H1 (cell line): Measurements from ENCODE around the gene EHD4. TPM values are rescaled to one million over a fixed set of nuclear protein-coding genes. Genes with fewer than 3 reads are reported as not detected.
A peak's percentile ranks its signal among the peaks of the same experiment; 100 is the strongest.

Experiments used
- CTCF ChIA-PET: fragments of 300-600 bp; sonication (Branson Sonifier 250); formaldehyde crosslinking; loops from one replicate; lab custom pipeline; 2021; ENCODE audit not compliant: partially characterized antibody; lab: Charles Lee
- POLR2A ChIA-PET: fragments of 300-600 bp; sonication (Branson Sonifier 250); formaldehyde crosslinking; loops from one replicate; lab custom pipeline; 2021; ENCODE audit warnings: inconsistent platforms; ENCODE audit not compliant: partially characterized antibody; lab: Charles Lee
- DNase-seq, 2 experiments: peaks; one replicate each; pipeline versions ENCODE4 v3.0.0 to v3.0.0-alpha.2; 2010 to 2022; ENCODE audit warnings: low spot score in 2 of 2, low read depth in 1 of 2, mixed read lengths in 1 of 2
- FAIRE-seq: peaks from 2 replicates; lab custom pipeline; 2011; peaks lifted over from hg19 to GRCh38; lab: Jason Lieb, UNC
- H2AFZ ChIP-seq: 2 replicates; pipeline ENCODE4 v1.8.1; 2012; ENCODE audit warnings: low read length, inconsistent platforms
- H2AK5ac ChIP-seq: 2 replicates; pipeline ENCODE4 v1.6.1; 2013; ENCODE audit warnings: low read depth, low read length
- H2BK120ac ChIP-seq: replicated peaks from 2 replicates; pipeline ENCODE3; 2013; ENCODE audit warnings: low read depth, low read length, inconsistent platforms
- H2BK12ac ChIP-seq: 2 replicates; pipeline ENCODE4 v1.6.1; 2013; ENCODE audit warnings: low read depth, low read length
- H2BK15ac ChIP-seq: 2 replicates; pipeline ENCODE4 v1.6.1; 2013; ENCODE audit warnings: low read length
- H2BK20ac ChIP-seq: 2 replicates; pipeline ENCODE4 v1.6.1; 2013; ENCODE audit warnings: low read length
- H2BK5ac ChIP-seq: 2 replicates; pipeline ENCODE4 v1.6.1; 2013; ENCODE audit warnings: low read depth, low read length
- H3K14ac ChIP-seq: 2 replicates; pipeline ENCODE4 v1.6.1; 2013; ENCODE audit warnings: inconsistent platforms; ENCODE audit not compliant: insufficient read length
- H3K18ac ChIP-seq: 2 replicates; pipeline ENCODE4 v1.6.1; 2013; ENCODE audit warnings: low read length; ENCODE audit errors: extremely low read depth
- H3K23ac ChIP-seq: 2 replicates; pipeline ENCODE4 v1.6.1; 2013; ENCODE audit warnings: inconsistent platforms; ENCODE audit not compliant: insufficient read length
- H3K23me2 ChIP-seq: 2 replicates; pipeline ENCODE4 v1.6.1; 2013; ENCODE audit warnings: low read depth, low read length
- H3K27ac ChIP-seq: 2 replicates; pipeline ENCODE4 v1.6.1; 2011; ENCODE audit warnings: low read depth, low read length, inconsistent platforms
- H3K27me3 ChIP-seq, 4 experiments: replicated peaks in 1 of 4; 1 replicate in 1 of 4; 2 replicates in 3 of 4; pipeline versions ENCODE4 v1.6.1 to v1.8.1; 2011 to 2013; ENCODE audit warnings: low read length in 3 of 4, mild to moderate bottlenecking in 3 of 4, inconsistent platforms in 2 of 4, mixed read lengths in 2 of 4, moderate library complexity in 1 of 4; ENCODE audit not compliant: control insufficient read depth in 3 of 4, insufficient read depth in 3 of 4; ENCODE audit errors: extremely low read depth in 1 of 4
- H3K36me3 ChIP-seq, 4 experiments: 2 replicates each; pipeline versions ENCODE4 v1.6.1 to v1.8.1; 2011 to 2013; ENCODE audit warnings: mild to moderate bottlenecking in 4 of 4, low read length in 3 of 4, moderate library complexity in 2 of 4, control low read depth in 1 of 4, inconsistent platforms in 1 of 4; ENCODE audit not compliant: insufficient read depth in 4 of 4, control insufficient read depth in 2 of 4
- H3K4ac ChIP-seq: replicated peaks from 2 replicates; pipeline ENCODE3; 2013; ENCODE audit warnings: low read length, low read depth, mixed read lengths, inconsistent platforms; ENCODE audit not compliant: insufficient read length
- H3K4me1 ChIP-seq, 4 experiments: replicated peaks in 1 of 4; 1 replicate in 1 of 4; 2 replicates in 3 of 4; pipeline versions ENCODE4 v1.6.1 to v1.8.1; 2011 to 2013; ENCODE audit warnings: low read length in 3 of 4, inconsistent platforms in 2 of 4, mixed read lengths in 1 of 4; ENCODE audit not compliant: insufficient read depth in 4 of 4, control insufficient read depth in 3 of 4
- H3K4me2 ChIP-seq, 2 experiments: 2 replicates each; pipeline versions ENCODE4 v1.6.1 to v1.8.1; 2011 to 2013; ENCODE audit warnings: low read depth in 2 of 2, low read length in 2 of 2, control low read depth in 1 of 2, inconsistent platforms in 1 of 2, mild to moderate bottlenecking in 1 of 2; ENCODE audit not compliant: insufficient read depth in 1 of 2
- H3K4me3 ChIP-seq, 4 experiments: fragments of 200-600, 300-600 bp in 1 of 4; sonication (generic), shearing (Covaris generic), sonication (Bioruptor Twin) in 1 of 4; 2 replicates each; pipeline versions ENCODE4 v1.5.1 to v1.8.1; 2011 to 2016; ENCODE audit warnings: low read length in 4 of 4, low read depth in 3 of 4, control low read depth in 2 of 4, inconsistent platforms in 2 of 4, mild to moderate bottlenecking in 2 of 4, mixed read lengths in 1 of 4, moderate library complexity in 1 of 4; ENCODE audit not compliant: insufficient read depth in 2 of 4; ENCODE audit errors: extremely low read depth in 1 of 4
- H3K56ac ChIP-seq: replicated peaks from 2 replicates; pipeline ENCODE3; 2013; ENCODE audit warnings: low read depth, mild to moderate bottlenecking, mixed read lengths, low read length, inconsistent platforms; ENCODE audit not compliant: insufficient read length
- H3K79me1 ChIP-seq: 2 replicates; pipeline ENCODE4 v1.6.1; 2013; ENCODE audit warnings: low read depth, low read length, control low read depth
- H3K79me2 ChIP-seq, 2 experiments: 2 replicates each; pipeline versions ENCODE4 v1.6.1 to v1.8.1; 2012 to 2013; ENCODE audit warnings: low read length in 2 of 2, mild to moderate bottlenecking in 2 of 2, inconsistent platforms in 1 of 2; ENCODE audit not compliant: insufficient read depth in 2 of 2, control insufficient read depth in 1 of 2
- H3K9ac ChIP-seq, 4 experiments: replicated peaks in 1 of 4; 1 replicate in 1 of 4; 2 replicates in 3 of 4; pipeline versions ENCODE4 v1.6.1 to v1.8.1; 2011 to 2013; ENCODE audit warnings: low read depth in 3 of 4, low read length in 3 of 4, control low read depth in 2 of 4, mild to moderate bottlenecking in 2 of 4, moderate library complexity in 2 of 4, inconsistent platforms in 1 of 4; ENCODE audit errors: extremely low read depth in 1 of 4
- H3K9me3 ChIP-seq, 2 experiments: 2 replicates each; pipeline versions ENCODE4 v1.6.1 to v1.8.1; 2012 to 2013; ENCODE audit warnings: mild to moderate bottlenecking in 2 of 2, moderate library complexity in 2 of 2, control low read depth in 1 of 2, inconsistent platforms in 1 of 2, low read depth in 1 of 2, low read length in 1 of 2, mixed read lengths in 1 of 2; ENCODE audit not compliant: insufficient read depth in 2 of 2
- H4K20me1 ChIP-seq, 2 experiments: replicated peaks in 1 of 2; 2 replicates each; pipeline versions ENCODE3 to v1.8.1; 2011 to 2013; ENCODE audit warnings: inconsistent platforms in 2 of 2, low read length in 2 of 2, mild to moderate bottlenecking in 1 of 2; ENCODE audit not compliant: insufficient read depth in 2 of 2, control insufficient read depth in 1 of 2
- H4K5ac ChIP-seq: 2 replicates; pipeline ENCODE4 v1.6.1; 2013; ENCODE audit warnings: low read length, low read depth, mixed read lengths, inconsistent platforms; ENCODE audit not compliant: insufficient read length
- H4K8ac ChIP-seq: 2 replicates; pipeline ENCODE4 v1.8.0; 2013; ENCODE audit warnings: mild to moderate bottlenecking, moderate library complexity, low read length, inconsistent platforms; ENCODE audit not compliant: insufficient read depth; ENCODE audit errors: extremely low read depth
- H4K91ac ChIP-seq: replicated peaks from 2 replicates; pipeline ENCODE3; 2013; ENCODE audit warnings: low read length, mixed read lengths, inconsistent platforms; ENCODE audit not compliant: insufficient read length
- ATF2 ChIP-seq: IDR thresholded peaks from 2 replicates; pipeline ENCODE4 v1.6.1; 2012; ENCODE audit warnings: low read length, inconsistent platforms
- BRCA1 ChIP-seq: IDR thresholded peaks from 2 replicates; pipeline ENCODE4 v1.6.1; 2012; ENCODE audit warnings: low read depth, low read length, improper control_type of control experiment
- CBX8 ChIP-seq: fragments of 300-800, 300-1000 bp; sonication (generic); IDR thresholded peaks from 2 replicates; pipeline ENCODE4 v1.7.1; 2016; ENCODE audit warnings: low read depth, low read length, borderline replicate concordance
- E2F6 ChIP-seq: IDR thresholded peaks from 2 replicates; pipeline ENCODE4 v1.6.1; 2012; ENCODE audit warnings: inconsistent platforms
- RFX5 ChIP-seq: IDR thresholded peaks from 2 replicates; pipeline ENCODE4 v1.6.1; 2011; ENCODE audit warnings: low read depth, low read length, improper control_type of control experiment, borderline replicate concordance
- SIN3A ChIP-seq, 2 experiments: IDR thresholded peaks in 1 of 2; conservative IDR thresholded peaks in 1 of 2; 2 replicates each; pipeline ENCODE4 v1.6.1; 2011 to 2012; ENCODE audit warnings: low read length in 2 of 2, improper control_type of control experiment in 1 of 2, low read depth in 1 of 2, mild to moderate bottlenecking in 1 of 2
- WGBS, 2 experiments: shearing (Covaris generic) in 1 of 2; methylation state at CpG; one replicate each; pipeline versions ENCODE4 v1.1.6 to v1.1.7; 2013 to 2015; ENCODE audit warnings: low lambda C conversion rate in 2 of 2, mixed read lengths in 2 of 2, inconsistent platforms in 1 of 2, low coverage in 1 of 2, missing lambda C conversion rate in 1 of 2; ENCODE audit not compliant: insufficient replicate concordance in 2 of 2, insufficient coverage in 1 of 2, insufficient read length in 1 of 2; ENCODE audit errors: extremely low coverage in 1 of 2, missing lambda C conversion rate in 1 of 2; 5-methylcytosine and 5-hydroxymethylcytosine counted together
- polyA plus RNA-seq, 7 experiments: library from polyadenylated mRNA; depleted of rRNA in 3 of 7; stranded (reverse) in 5 of 7; unstranded in 2 of 7; fragments of >200 nt in 5 of 7; fragments of 200-250 nt in 2 of 7; gene quantifications; 1 replicate in 5 of 7; 2 replicates in 1 of 7; 4 replicates in 1 of 7; pipeline versions ENCODE4 v1.2.1 to v1.2.3, GENCODE V29; 2011 to 2013; ENCODE audit warnings: missing spikeins in 2 of 7, mixed read lengths in 2 of 7
- total RNA-seq: library from RNA; stranded (reverse); fragmentation: NEBNext Ultra II Directional; extraction: Animal tissue kit (Norgen Biotek cat#: 25700); gene quantifications from 2 replicates; pipeline ENCODE4 v1.2.1, GENCODE V29; 2021

Gene EHD4
- total and polyA plus RNA-seq, 2 of the 8 experiments (the other 6 are each of a cell fraction or from before 2014, with no cell fraction given), result 17.5 to 24.5 TPM

GRCh38 chr15:41935566-41936020 lies 36.8 kb downstream of the EHD4 start:
- Histone ChIP-seq H2BK12ac (peak overlapping the region; percentile 39; the same call in 1 of the 2 replicates), H3K18ac (no peak overlapping the region), H3K56ac (no peak overlapping the region), H3K79me1 (peaks cover 6% of the 10 kb centered on the region), H4K20me1 (peaks cover 0 to 6% of the 10 kb centered on the region in 2 experiments), H2AK5ac (no peak overlapping the region), H3K4me3 (no peak overlapping the region), H4K8ac (no peak overlapping the region), H4K5ac (no peak overlapping the region), H3K23me2 (no peaks in the 10 kb centered on the region), H3K9me3 (no peaks in the 10 kb centered on the region), H3K79me2 (no peaks in the 10 kb centered on the region), H2BK5ac (no peak overlapping the region), H2BK120ac (no peak overlapping the region), H3K4me1 (peaks cover 4 to 9% (median 6%) of the 10 kb centered on the region in 4 experiments), H2AFZ (no peak overlapping the region), H3K27ac (no peak overlapping the region), H3K27me3 (no peaks in the 10 kb centered on the region), H3K4me2 (no peak overlapping the region), H3K14ac (no peak overlapping the region), H2BK20ac (no peak overlapping the region), H3K23ac (no peak overlapping the region), H3K9ac (no peak overlapping the region), H3K36me3 (peaks cover 0 to 7% (median 4%) of the 10 kb centered on the region in 4 experiments; a peak in 6 of 8 replicates), H3K4ac (no peak overlapping the region), H4K91ac (no peak overlapping the region)
- POLR2A ChIA-PET, result interaction anchor here (1.1 kb wide), 1 partner anchor 13 kb away, joined by 3 read pairs; no protein-coding TSS in a partner anchor
- CTCF ChIA-PET, result interaction anchor here (1.2 to 1.5 kb wide), 2 partner anchors 16 to 20 kb away, joined by 3 to 5 read pairs; no protein-coding TSS in a partner anchor
- DNase-seq (no peak), FAIRE-seq (no peak)
- 73% methylated on average over 5 of the region's 5 CpGs; no CpG with 5 or more reads in 1 of the 2 experiments for WGBS, 2 experiments
- no peak for TF ChIP-seq CBX8
- TF ChIP-seq ATF2, result no peak
- no peak for TF ChIP-seq RFX5
- no peak for TF ChIP-seq SIN3A (conservative IDR thresholded peaks at IDR 0.05 in 1 of 2, IDR thresholded peaks at IDR 0.05 in 1 of 2; ENCODE audit: low read depth in 1 of 2, low read length in 2 of 2)
- no peak for TF ChIP-seq BRCA1
- TF ChIP-seq E2F6, result no peak
- TF ChIP-seq, all 59 proteins: peak for 0
- H2BK15ac ChIP-seq, result no peak overlapping the region
